Omental fat pad (tissue), 4 donors: ENCODE data around the gene KCTD5. TPM values are rescaled to one million over a fixed set of nuclear protein-coding genes. Genes with fewer than 3 reads are reported as not detected.

Experiments
- ATAC-seq: fragments of 150-250 bp; one replicate; pipeline ENCODE4 v1.9.1; 2016; ENCODE audit warnings: mild to moderate bottlenecking, moderate library complexity; ENCODE audit not compliant: low FRiP score
- DNase-seq: peaks from one replicate; pipeline ENCODE4 v3.0.0-alpha.2; 2019; ENCODE audit warnings: low spot score
- CTCF ChIP-seq, 3 donors: fragments of 450-650 bp; IDR thresholded peaks; one replicate each; pipeline ENCODE4 v1.5.1; 2016 to 2017; ENCODE audit warnings: antibody characterized with exemption in 3 of 3, mild to moderate bottlenecking in 3 of 3, moderate library complexity in 2 of 3
- total RNA-seq, 4 donors: library from RNA; depleted of rRNA; stranded (reverse); fragments of >200 nt; gene quantifications; one replicate each; pipeline ENCODE4 v1.1.0, GENCODE V29; 2016

Gene KCTD5
- total RNA-seq, 4 donors from 2014 or later, result 10.9 to 21.1 (median 20.1) TPM

- no peak for TF ChIP-seq CTCF (IDR thresholded peaks at IDR 0.05)
- ATAC-seq, result no peak
- DNase-seq, result no peak
Measured at GRCh38 chr16:2706085-2706484, 23.8 kb downstream of the KCTD5 start.

GRCh38 chr16:2706611-2707311 is 24.4 kb downstream of the KCTD5 start:
- DNase-seq (no peak), ATAC-seq (no peak)
- TF ChIP-seq CTCF (IDR thresholded peaks at IDR 0.05), result no peak

GRCh38 chr16:2707368-2708289 is 25.3 kb downstream of the KCTD5 start:
- DNase-seq (no peak), ATAC-seq (no peak)
- TF ChIP-seq CTCF (IDR thresholded peaks at IDR 0.05), result no peak

- ATAC-seq (no peak), DNase-seq (no peak)
- no peak for TF ChIP-seq CTCF (IDR thresholded peaks at IDR 0.05)
Measured at GRCh38 chr16:2708290-2708639, 25.9 kb downstream of the KCTD5 start.

- TF ChIP-seq CTCF (IDR thresholded peaks at IDR 0.05), result no peak
- no peak for ATAC-seq
- no peak for DNase-seq
Measured at GRCh38 chr16:2708955-2709587, 26.7 kb downstream of the KCTD5 start.

- ATAC-seq (no peak), DNase-seq (no peak)
- TF ChIP-seq CTCF (IDR thresholded peaks at IDR 0.05), result no peak
Measured at GRCh38 chr16:2709588-2709984, 27.3 kb downstream of the KCTD5 start.
